NCI-H2081 treated with DMSO at 0.1 percent for 48 hours (cell line): ENCODE data around the gene TRAPPC11.

ENCODE experiments used
- DNase-seq: peaks from one replicate; lab custom pipeline; 2025; lab: John Stamatoyannopoulos, UW

The TRAPPC11 gene

DNA sequence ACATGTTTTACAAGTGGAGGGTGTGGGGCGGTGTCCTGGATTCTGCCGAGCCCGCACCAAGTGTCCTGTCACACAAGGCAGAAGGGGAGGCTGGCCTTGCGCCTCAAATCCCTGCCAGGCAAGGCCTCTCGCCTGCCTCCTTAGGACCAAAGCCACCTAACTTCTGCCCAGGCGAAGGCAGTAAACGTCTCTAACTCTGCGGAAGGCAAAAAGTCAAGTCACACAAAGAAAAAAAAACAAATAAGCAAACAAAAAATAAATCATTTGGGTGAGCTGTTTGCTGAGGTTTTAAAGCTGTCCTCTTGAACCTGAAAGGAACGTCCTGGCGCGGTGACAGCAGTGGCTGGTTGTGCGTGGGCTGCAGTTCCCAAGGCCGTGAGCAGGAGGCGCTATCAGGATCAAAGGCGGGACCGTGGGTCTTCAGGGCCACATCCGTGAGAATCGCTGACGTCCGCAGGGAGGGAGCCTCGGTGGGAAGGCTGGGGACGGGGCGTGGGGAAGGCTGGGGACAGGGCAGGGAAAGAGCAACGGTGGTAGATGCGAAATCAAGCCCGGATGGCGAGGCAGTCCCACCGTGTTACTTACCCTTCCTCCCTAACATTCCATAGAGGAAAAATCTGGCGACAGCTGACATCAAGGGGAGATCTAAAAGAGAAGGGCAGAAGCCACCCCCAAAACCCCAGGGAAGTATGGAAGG lies 99.1 kb downstream of the TRAPPC11 start:
- DNase-seq = no peak

DNA sequence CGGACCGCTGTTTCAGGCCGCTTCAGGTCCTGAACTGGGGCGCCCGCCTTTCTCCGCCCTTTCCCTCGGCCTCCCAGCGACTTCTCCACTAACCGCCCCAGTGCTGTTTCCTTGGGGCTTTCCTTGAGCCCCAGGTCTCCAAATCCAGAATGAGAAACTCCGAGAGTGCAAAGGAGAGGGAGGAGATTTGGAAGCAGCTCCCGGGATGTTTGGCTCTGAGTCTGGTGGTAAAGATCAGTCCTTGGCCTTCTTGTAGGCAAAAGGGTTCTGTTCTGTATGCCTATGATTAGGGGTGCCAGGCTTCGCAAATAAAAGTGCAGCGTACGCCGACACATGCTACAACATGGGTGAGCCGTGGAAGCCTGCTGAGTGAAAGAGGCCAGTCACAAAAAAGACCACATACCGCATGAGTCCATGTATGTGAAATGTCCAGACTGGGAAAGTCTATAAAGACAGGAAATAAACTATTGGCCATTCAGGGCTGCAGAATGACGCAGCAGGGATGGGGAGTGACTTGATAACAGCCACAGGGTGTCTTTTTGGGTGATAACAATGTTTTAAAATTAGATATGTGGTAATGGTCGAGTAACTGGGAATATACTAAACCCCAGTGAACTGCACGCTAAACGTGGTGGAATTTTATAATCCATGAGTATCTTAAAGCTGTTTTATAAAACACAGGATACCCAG lies 99.8 kb downstream of the TRAPPC11 start:
- no peak for DNase-seq

DNA sequence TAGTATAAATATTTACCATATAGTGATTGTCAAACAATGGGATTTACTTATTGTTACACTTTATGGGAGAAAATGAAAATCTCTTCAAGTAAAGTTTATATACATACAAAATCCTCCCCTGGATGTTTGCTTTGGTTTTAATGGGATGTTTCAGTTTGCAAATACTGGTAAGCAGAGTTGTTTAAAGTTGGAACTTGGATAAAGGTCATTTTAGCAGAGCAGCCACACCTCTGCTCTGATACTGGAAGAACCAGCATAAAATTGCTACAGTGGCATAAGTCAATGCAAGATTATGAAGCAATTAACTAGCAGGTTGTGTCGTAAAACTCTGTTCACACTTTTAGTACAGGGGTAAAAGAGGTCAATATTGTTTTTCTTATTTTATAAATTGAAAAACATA lies 101.2 kb downstream of the TRAPPC11 start:
- no peak for DNase-seq
